Vein endothelial cell (primary cell): Measurements from ENCODE around the gene JAZF1. TPM values are rescaled to one million over a fixed set of nuclear protein-coding genes. Genes with fewer than 3 reads are reported as not detected.

Experiments used
- small RNA-seq: library from RNA; depleted of rRNA; stranded (forward); fragments of <200 nt; gene quantifications from one replicate; pipeline ENCODE3, GENCODE V24; 2012
- total RNA-seq: library from RNA; depleted of rRNA; stranded (reverse); fragments of >200 nt; gene quantifications from 2 replicates; pipeline ENCODE4 v1.2.3, GENCODE V29; 2012

JAZF1 gene
- total RNA-seq, result 3.6 and 5.4 TPM in 2 replicates

DNA sequence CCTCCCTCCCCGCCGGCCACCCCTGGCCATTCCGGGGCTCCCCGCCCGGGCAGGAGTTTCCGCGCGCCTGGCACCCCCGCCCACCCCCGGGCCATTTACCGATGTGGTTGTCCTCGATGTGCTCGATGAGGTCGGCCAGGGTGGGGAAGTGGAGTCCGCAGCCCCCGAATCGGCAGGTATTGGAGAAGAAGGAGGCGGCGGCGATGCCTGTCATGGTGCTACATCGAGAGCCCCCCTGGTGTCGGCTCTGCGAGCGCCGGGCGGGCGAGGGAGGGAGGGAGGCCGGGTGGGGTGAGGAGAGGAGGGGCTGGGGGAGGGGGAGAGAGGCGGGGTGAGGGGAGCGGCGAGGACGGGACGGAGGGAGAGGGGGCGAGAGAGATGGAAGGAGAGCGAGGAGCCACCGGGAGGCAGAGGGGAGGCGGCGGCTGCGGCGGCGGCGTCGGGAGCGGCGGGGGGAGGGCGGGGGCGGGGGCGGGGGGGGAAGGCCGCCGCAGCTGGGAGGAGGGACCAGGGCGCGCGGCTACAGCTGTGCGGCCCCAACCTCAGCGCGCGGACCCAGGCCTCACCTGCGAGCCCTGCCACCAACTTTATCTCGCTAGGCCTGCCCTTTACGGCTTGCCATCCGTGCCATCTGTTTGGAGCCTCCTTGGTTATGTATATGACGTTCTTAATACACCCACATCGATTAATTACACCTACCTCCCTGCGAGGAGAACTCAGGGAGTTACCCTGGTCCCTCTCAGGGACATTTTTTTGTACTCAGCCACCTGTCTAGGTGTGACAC lies at the start of gene JAZF1:
JAZF1 (minus strand) TSS at position 432 of the 784 bp plus-strand sequence.

Small RNA genes lying within 50 kb of the gene (small RNA-seq; reads per million reads assigned to genes)
- not detected for gene RNU6-979P

Other genes starting within 250 kb of the JAZF1 start
- gene CREB5, start 231.7 kb upstream of the JAZF1 start, total RNA-seq, result 5.1 and 5.9 TPM in 2 replicates